CD14-positive monocyte (primary cell): ENCODE data around the gene FBXL15. TPM values are rescaled to one million over a fixed set of nuclear protein-coding genes. Genes with fewer than 3 reads are reported as not detected.

Source experiments
- DNase-seq, 3 donors: peaks; one replicate each; pipeline ENCODE4 v3.0.0-alpha.2; 2011 to 2022
- H2AFZ ChIP-seq: 2 replicates; pipeline ENCODE4 v1.6.0; 2012; ENCODE audit warnings: mild to moderate bottlenecking, low read depth, low read length, inconsistent platforms; ENCODE audit not compliant: insufficient read depth, poor library complexity, severe bottlenecking
- H3K27ac ChIP-seq, 2 donors: 1 replicate in 1 of 2; 2 replicates in 1 of 2; pipeline ENCODE4 v1.5.1; 2012 to 2013; ENCODE audit warnings: low read length in 2 of 2, control low read depth in 1 of 2, inconsistent platforms in 1 of 2, low read depth in 1 of 2, mild to moderate bottlenecking in 1 of 2
- H3K27me3 ChIP-seq, 2 donors: one replicate each; pipeline versions ENCODE4 v1.6.0 to v1.6.1; 2011 to 2013; ENCODE audit warnings: low read length in 2 of 2; ENCODE audit not compliant: control insufficient read depth in 2 of 2, insufficient read depth in 2 of 2
- H3K36me3 ChIP-seq, 2 donors: replicated peaks in 1 of 2; 1 replicate in 1 of 2; 2 replicates in 1 of 2; pipeline versions ENCODE4 v1.5.1 to v1.6.1; 2012 to 2013; ENCODE audit warnings: low read length in 2 of 2, control low read depth in 1 of 2, inconsistent platforms in 1 of 2, mild to moderate bottlenecking in 1 of 2; ENCODE audit not compliant: insufficient read depth in 2 of 2, control insufficient read depth in 1 of 2
- H3K4me1 ChIP-seq, 2 donors: 1 replicate in 1 of 2; 2 replicates in 1 of 2; pipeline versions ENCODE4 v1.5.1 to v1.6.1; 2012 to 2013; ENCODE audit warnings: low read length in 2 of 2, control low read depth in 1 of 2, inconsistent platforms in 1 of 2, mild to moderate bottlenecking in 1 of 2, moderate library complexity in 1 of 2; ENCODE audit not compliant: insufficient read depth in 2 of 2, control insufficient read depth in 1 of 2
- H3K4me2 ChIP-seq: replicated peaks from 2 replicates; pipeline ENCODE3; 2012; ENCODE audit warnings: low read length, moderate library complexity, mild to moderate bottlenecking; ENCODE audit not compliant: poor library complexity, severe bottlenecking; ENCODE audit errors: extremely low read depth
- H3K4me3 ChIP-seq, 3 experiments: fragments of 200-600 bp in 1 of 3; sonication (generic) in 1 of 3; replicated peaks in 1 of 3; 1 replicate in 2 of 3; 2 replicates in 1 of 3; pipeline ENCODE4 v1.5.1; 2011 to 2013; ENCODE audit warnings: low read length in 3 of 3, mild to moderate bottlenecking in 3 of 3, control low read depth in 2 of 3, low read depth in 2 of 3, inconsistent platforms in 1 of 3, moderate library complexity in 1 of 3
- H3K79me2 ChIP-seq: 2 replicates; pipeline ENCODE4 v1.6.0; 2012; ENCODE audit warnings: mild to moderate bottlenecking, control low read depth, inconsistent platforms, low read length, moderate library complexity; ENCODE audit not compliant: insufficient read depth
- H3K9ac ChIP-seq: 2 replicates; pipeline ENCODE4 v1.6.0; 2017; ENCODE audit warnings: low read length, mild to moderate bottlenecking; ENCODE audit not compliant: insufficient read depth, poor library complexity, severe bottlenecking
- H3K9me3 ChIP-seq, 2 donors: replicated peaks in 1 of 2; 1 replicate in 1 of 2; 2 replicates in 1 of 2; pipeline versions ENCODE4 v1.5.1 to v1.6.1; 2012 to 2013; ENCODE audit warnings: low read length in 2 of 2, control low read depth in 1 of 2; ENCODE audit not compliant: control insufficient read depth in 1 of 2, insufficient read depth in 1 of 2
- H4K20me1 ChIP-seq: 2 replicates; pipeline ENCODE4 v1.6.0; 2012; ENCODE audit warnings: mild to moderate bottlenecking, low read length, control low read depth, moderate library complexity; ENCODE audit not compliant: insufficient read depth
- H3K27ac Mint-ChIP-seq, 7 donors: one replicate each; pipeline ENCODE4 v1.8.0; 2020; ENCODE audit warnings: mild to moderate bottlenecking in 7 of 7, mixed read lengths in 7 of 7, moderate library complexity in 6 of 7, inconsistent platforms in 2 of 7
- H3K27me3 Mint-ChIP-seq, 3 donors: one replicate each; pipeline ENCODE4 v1.8.0; 2021 to 2022; ENCODE audit warnings: low read depth in 3 of 3, mild to moderate bottlenecking in 3 of 3, mixed read lengths in 3 of 3, moderate library complexity in 3 of 3, inconsistent platforms in 1 of 3
- H3K36me3 Mint-ChIP-seq, 2 donors: one replicate each; pipeline ENCODE4 v1.8.0; 2020; ENCODE audit warnings: mixed read lengths in 2 of 2, inconsistent platforms in 1 of 2, mild to moderate bottlenecking in 1 of 2
- H3K4me1 Mint-ChIP-seq: one replicate; pipeline ENCODE4 v1.8.0; 2020; ENCODE audit warnings: mild to moderate bottlenecking, mixed read lengths
- H3K4me3 Mint-ChIP-seq, 2 donors: one replicate each; pipeline ENCODE4 v1.8.0; 2020; ENCODE audit warnings: mild to moderate bottlenecking in 2 of 2, mixed read lengths in 2 of 2, moderate library complexity in 1 of 2
- H3K9me3 Mint-ChIP-seq, 7 donors: one replicate each; pipeline ENCODE4 v1.8.0; 2020 to 2022; ENCODE audit warnings: mixed read lengths in 7 of 7, mild to moderate bottlenecking in 6 of 7, moderate library complexity in 6 of 7, inconsistent platforms in 2 of 7
- WGBS: methylation state at CpG from one replicate; pipeline ENCODE4 v1.1.5; 2013; ENCODE audit warnings: missing lambda C conversion rate; ENCODE audit not compliant: insufficient coverage; 5-methylcytosine and 5-hydroxymethylcytosine counted together
- intact Hi-C, 2 donors: fragments of 100-400 bp; cut with micrococcal nuclease; formaldehyde crosslinking; loops; one replicate each; pipeline versions ENCODE4 v1.15.0 to v1.15.1; 2023
- polyA plus RNA-seq, 3 donors: library from polyadenylated mRNA; depleted of rRNA in 1 of 3; unstranded in 2 of 3; stranded (reverse) in 1 of 3; fragments of 300-500 nt in 2 of 3; fragments of >200 nt in 1 of 3; fragmentation: Illumina TruSeq in 2 of 3; gene quantifications; 1 replicate in 2 of 3; 2 replicates in 1 of 3; pipeline ENCODE4 v1.2.3, GENCODE V29; 2012 to 2021
- TF ChIP-seq, protein P1 (sequence below): fragments of 200-600 bp; IDR thresholded peaks from one replicate; pipeline ENCODE4 v1.8.0; 2022; ENCODE audit warnings: antibody characterized with exemption, mild to moderate bottlenecking

FBXL15 gene
- polyA plus RNA-seq, 3 donors = 16.0 to 36.3 (median 25.5) TPM

DNA sequence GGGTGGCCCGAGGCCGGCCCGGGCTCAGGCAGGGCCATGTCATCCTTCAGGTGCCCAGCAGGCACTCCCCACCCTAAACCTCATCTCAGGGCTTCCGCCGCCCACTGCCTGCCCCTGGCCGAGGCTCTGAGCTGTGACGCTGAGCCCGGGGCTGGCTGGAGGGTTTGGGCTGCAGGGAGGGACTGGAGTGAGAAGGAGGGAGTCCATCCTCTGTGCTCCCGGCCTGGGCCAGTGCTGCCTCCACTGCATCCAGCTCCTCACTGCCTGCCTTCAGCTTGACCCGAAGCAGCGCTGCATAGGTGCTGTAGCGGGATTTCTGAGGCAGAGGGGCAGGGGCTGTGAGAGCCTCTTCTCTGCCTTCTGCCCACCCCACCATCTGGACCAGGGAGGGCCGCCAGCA, 17.5 kb upstream of the FBXL15 start:
- H3K27me3 Mint-ChIP-seq = peaks cover 18 to 26% (median 24%) of the 10 kb centered on the region in 3 donors
- peaks cover 14 to 20% of the 10 kb centered on the region in 2 donors for H3K4me1 ChIP-seq
- peaks cover 36 to 40% of the 10 kb centered on the region in 2 donors for H3K36me3 Mint-ChIP-seq
- TF ChIP-seq, protein P1, sequence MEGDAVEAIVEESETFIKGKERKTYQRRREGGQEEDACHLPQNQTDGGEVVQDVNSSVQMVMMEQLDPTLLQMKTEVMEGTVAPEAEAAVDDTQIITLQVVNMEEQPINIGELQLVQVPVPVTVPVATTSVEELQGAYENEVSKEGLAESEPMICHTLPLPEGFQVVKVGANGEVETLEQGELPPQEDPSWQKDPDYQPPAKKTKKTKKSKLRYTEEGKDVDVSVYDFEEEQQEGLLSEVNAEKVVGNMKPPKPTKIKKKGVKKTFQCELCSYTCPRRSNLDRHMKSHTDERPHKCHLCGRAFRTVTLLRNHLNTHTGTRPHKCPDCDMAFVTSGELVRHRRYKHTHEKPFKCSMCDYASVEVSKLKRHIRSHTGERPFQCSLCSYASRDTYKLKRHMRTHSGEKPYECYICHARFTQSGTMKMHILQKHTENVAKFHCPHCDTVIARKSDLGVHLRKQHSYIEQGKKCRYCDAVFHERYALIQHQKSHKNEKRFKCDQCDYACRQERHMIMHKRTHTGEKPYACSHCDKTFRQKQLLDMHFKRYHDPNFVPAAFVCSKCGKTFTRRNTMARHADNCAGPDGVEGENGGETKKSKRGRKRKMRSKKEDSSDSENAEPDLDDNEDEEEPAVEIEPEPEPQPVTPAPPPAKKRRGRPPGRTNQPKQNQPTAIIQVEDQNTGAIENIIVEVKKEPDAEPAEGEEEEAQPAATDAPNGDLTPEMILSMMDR = no peak
- no peak overlapping the region for H3K27ac Mint-ChIP-seq
- peaks cover 9 to 10% of the 10 kb centered on the region in 2 donors for H3K27me3 ChIP-seq
- H3K4me3 ChIP-seq = no peak overlapping the region
- intact Hi-C loops = no loop called here
- no peak overlapping the region for H3K9ac ChIP-seq
- H4K20me1 ChIP-seq = peaks cover 63% of the 10 kb centered on the region
- 97% methylated on average over 5 of the region's 13 CpGs for WGBS
- H3K27ac ChIP-seq = no peak overlapping the region
- no peak overlapping the region for H3K4me3 Mint-ChIP-seq
- peaks cover 0 to 6% of the 10 kb centered on the region in 2 donors for H3K9me3 ChIP-seq
- H3K4me1 Mint-ChIP-seq = peaks cover 16% of the 10 kb centered on the region
- H3K36me3 ChIP-seq = peaks cover 33 to 36% of the 10 kb centered on the region in 2 donors
- no peak overlapping the region for H2AFZ ChIP-seq
- DNase-seq = no peak
- H3K9me3 Mint-ChIP-seq = peaks cover 0 to 4% (median 0%) of the 10 kb centered on the region in 7 donors
- no peaks in the 10 kb centered on the region for H3K79me2 ChIP-seq
- H3K4me2 ChIP-seq = no peak overlapping the region

DNA sequence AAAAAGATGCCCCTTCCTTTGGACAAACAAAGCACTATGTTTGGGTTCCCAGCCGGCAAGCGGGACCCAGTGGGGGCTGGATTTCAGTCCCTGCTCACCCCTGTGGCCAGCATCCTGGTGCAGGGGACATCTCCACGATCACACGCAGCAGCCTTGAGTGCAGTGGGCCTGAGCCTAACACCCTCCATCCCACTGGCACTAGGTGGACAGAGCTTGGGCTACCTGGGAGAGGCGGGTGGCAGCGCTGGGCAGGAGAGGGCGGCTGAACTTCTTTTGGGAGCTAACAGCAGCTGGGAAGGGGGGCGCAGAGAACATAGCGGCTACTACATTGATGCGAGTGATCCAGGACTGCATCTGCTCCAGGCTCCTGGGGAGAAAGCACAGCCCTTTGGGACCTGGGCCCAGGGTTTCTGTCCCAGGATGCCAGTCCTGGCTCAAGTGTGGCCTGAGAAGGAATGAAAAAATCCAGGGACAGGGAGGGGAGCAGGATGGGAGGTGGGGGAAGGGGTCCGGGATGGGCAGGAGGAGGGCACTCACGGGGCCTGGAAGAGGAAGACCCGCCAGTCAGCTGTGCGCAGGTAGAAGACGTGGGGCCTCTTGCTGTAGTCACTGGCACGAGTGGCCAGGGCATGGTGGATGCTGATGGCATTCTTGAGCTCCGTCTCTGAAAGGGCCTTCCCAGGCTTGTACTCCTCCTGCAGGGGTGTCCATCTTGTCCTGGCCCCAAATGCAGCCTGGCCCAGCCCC, 16.1 kb upstream of the FBXL15 start:
- Histone ChIP-seq H3K27ac (no peak overlapping the region), H3K4me1 (peaks cover 5 to 16% of the 10 kb centered on the region in 2 donors), H3K4me3 (no peak overlapping the region), H3K79me2 (no peaks in the 10 kb centered on the region), H3K9ac (no peak overlapping the region), H4K20me1 (peaks cover 53% of the 10 kb centered on the region), H3K4me2 (no peak overlapping the region), H3K9me3 (peaks cover 0 to 17% of the 10 kb centered on the region in 2 donors), H3K36me3 (peaks cover 28 to 30% of the 10 kb centered on the region in 2 donors), H3K27me3 (peaks cover 20% of the 10 kb centered on the region in 2 donors), H2AFZ (no peak overlapping the region)
- TF ChIP-seq, protein P1 = peak; percentile 5
- peak in 1 of 3 donors; percentile 8 for DNase-seq
- Mint-ChIP-seq H3K9me3 (peaks cover 0 to 9% (median under 1%) of the 10 kb centered on the region in 7 donors), H3K36me3 (peaks cover 35% of the 10 kb centered on the region in 2 donors), H3K4me3 (no peak overlapping the region), H3K4me1 (peaks cover 13% of the 10 kb centered on the region), H3K27ac (peak overlapping the region in 1 of 7 donors; percentile 55), H3K27me3 (peaks cover 26 to 38% (median 34%) of the 10 kb centered on the region in 3 donors)
- intact Hi-C loops = no loop called here
- 95% methylated on average over 15 of the region's 17 CpGs for WGBS
